Measurements from ENCODE around the gene OR5D14.

GRCh38 chr11:55795256-55795655 lies at the start of gene OR5D14:
- TF ChIP-seq, protein P1, sequence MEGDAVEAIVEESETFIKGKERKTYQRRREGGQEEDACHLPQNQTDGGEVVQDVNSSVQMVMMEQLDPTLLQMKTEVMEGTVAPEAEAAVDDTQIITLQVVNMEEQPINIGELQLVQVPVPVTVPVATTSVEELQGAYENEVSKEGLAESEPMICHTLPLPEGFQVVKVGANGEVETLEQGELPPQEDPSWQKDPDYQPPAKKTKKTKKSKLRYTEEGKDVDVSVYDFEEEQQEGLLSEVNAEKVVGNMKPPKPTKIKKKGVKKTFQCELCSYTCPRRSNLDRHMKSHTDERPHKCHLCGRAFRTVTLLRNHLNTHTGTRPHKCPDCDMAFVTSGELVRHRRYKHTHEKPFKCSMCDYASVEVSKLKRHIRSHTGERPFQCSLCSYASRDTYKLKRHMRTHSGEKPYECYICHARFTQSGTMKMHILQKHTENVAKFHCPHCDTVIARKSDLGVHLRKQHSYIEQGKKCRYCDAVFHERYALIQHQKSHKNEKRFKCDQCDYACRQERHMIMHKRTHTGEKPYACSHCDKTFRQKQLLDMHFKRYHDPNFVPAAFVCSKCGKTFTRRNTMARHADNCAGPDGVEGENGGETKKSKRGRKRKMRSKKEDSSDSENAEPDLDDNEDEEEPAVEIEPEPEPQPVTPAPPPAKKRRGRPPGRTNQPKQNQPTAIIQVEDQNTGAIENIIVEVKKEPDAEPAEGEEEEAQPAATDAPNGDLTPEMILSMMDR (conservative IDR thresholded peaks at IDR 0.05 in 1 of 2, IDR thresholded peaks at IDR 0.05 in 1 of 2; ENCODE audit: low read depth in 1 of 2, low read length in 2 of 2), result no peak
- TF ChIP-seq EZH2 (IDR thresholded peaks at IDR 0.05; ENCODE audit: low read length, missing control alignments), result no peak

Data from fibroblast of lung (primary cell).